Psoas muscle (tissue), 8 donors: ENCODE results near the gene KIAA1755. TPM values are rescaled to one million over a fixed set of nuclear protein-coding genes. Genes with fewer than 3 reads are reported as not detected.

Experiments used
- ATAC-seq, 4 donors: fragments of 200-7000 bp; cut with Tn5 transposase; one replicate each; pipeline ENCODE4 v1.9.1; 2020; ENCODE audit warnings: moderate library complexity in 3 of 4, mild to moderate bottlenecking in 2 of 4
- DNase-seq, 2 donors: peaks; one replicate each; pipeline ENCODE4 v3.0.0-alpha.2; 2020
- H3K27ac ChIP-seq: fragments of 200-600 bp; one replicate; pipeline ENCODE4 v1.8.0; 2022
- H3K27me3 ChIP-seq, 3 donors: fragments of 200-600 bp in 1 of 3; one replicate each; pipeline versions ENCODE4 v1.6.1 to v1.8.0; 2013 to 2022; ENCODE audit warnings: low read length in 2 of 3, mild to moderate bottlenecking in 2 of 3, moderate library complexity in 1 of 3; ENCODE audit not compliant: insufficient read depth in 3 of 3
- H3K36me3 ChIP-seq, 2 donors: fragments of 200-600 bp in 1 of 2; one replicate each; pipeline versions ENCODE4 v1.6.1 to v1.8.0; 2013 to 2022; ENCODE audit warnings: low read depth in 1 of 2, mild to moderate bottlenecking in 1 of 2, moderate library complexity in 1 of 2; ENCODE audit not compliant: insufficient read depth in 1 of 2
- H3K4me1 ChIP-seq: fragments of 200-600 bp; one replicate; pipeline ENCODE4 v1.8.0; 2022
- H3K4me3 ChIP-seq: fragments of 200-600 bp; one replicate; pipeline ENCODE4 v1.8.0; 2022; ENCODE audit warnings: mild to moderate bottlenecking
- H3K9me3 ChIP-seq: fragments of 200-600 bp; one replicate; pipeline ENCODE4 v1.8.0; 2022
- CTCF ChIP-seq: fragments of 200-600 bp; IDR thresholded peaks from one replicate; pipeline ENCODE4 v1.8.0; 2022; ENCODE audit warnings: antibody characterized with exemption
- WGBS, 3 donors: extraction: QIAGEN DNeasy Blood & Tissue Kit; methylation state at CpG; one replicate each; pipeline versions ENCODE4 v1.1.6 to v1.1.7; 2013; 5-methylcytosine and 5-hydroxymethylcytosine counted together
- intact Hi-C, 2 donors: fragments of 100-400 bp; cut with DNase I; formaldehyde crosslinking; loops; one replicate each; pipeline versions ENCODE4 v1.11.0 to v1.14.2; 2022
- polyA plus RNA-seq, 3 donors: library from polyadenylated mRNA; stranded (reverse); fragments of 200-250 nt; gene quantifications; one replicate each; pipeline ENCODE4 v1.2.3, GENCODE V29; 2013
- total RNA-seq, 4 donors: library from RNA; stranded (reverse); fragmentation: NEBNext Ultra II Directional in 2 of 4; extraction: Animal tissue kit (Norgen Biotek cat#: 25700) in 2 of 4; gene quantifications; one replicate each; pipeline versions ENCODE4 v1.2.1 to v1.2.4, GENCODE V29; 2021 to 2023
- donor health status: healthy with polysubstance abuse.
- donor health status: DM: no; HTN: no; CAD: no; lungs with moderate emphysema.
- donor health status: Bipolar disorder and iron deficiency.
- donor health status: healthy.
- donor health status: DM: yes; HTN: yes; CAD: no.
- donor health status: DM: no; HTN: no; CAD: no.
- donor health status: DM: no; HTN: no; CAD: no.
- donor health status: DM: yes; HTN: yes; CAD: no.

The KIAA1755 gene
- total and polyA plus RNA-seq, 7 donors, result 0.16 to 2.4 (median 0.29) TPM

GRCh38 chr20:38167851-38168760, 92.4 kb downstream of the KIAA1755 start:
- Histone ChIP-seq H3K27me3 (no peaks in the 10 kb centered on the region), H3K4me3 (no peak overlapping the region), H3K36me3 (no peaks in the 10 kb centered on the region), H3K4me1 (peaks cover 12% of the 10 kb centered on the region), H3K9me3 (no peaks in the 10 kb centered on the region), H3K27ac (peak overlapping the region; percentile 41)
- 38 to 53% (median 38%) methylated on average over 7 of the region's 7 CpGs for WGBS, 3 donors
- intact Hi-C loops, result loop anchor here in 1 of 2 donors (5.0 to 10.0 kb wide), 2 partner anchors 54 to 273 kb away; no protein-coding TSS in a partner anchor
- DNase-seq (peak; percentile 87 to 88), ATAC-seq (peak in 3 of 4 donors; percentile 28 to 76 (median 69))
- no peak for TF ChIP-seq CTCF

GRCh38 chr20:38167328-38167850, 93.1 kb downstream of the KIAA1755 start:
- H3K36me3 ChIP-seq, result no peaks in the 10 kb centered on the region
- ATAC-seq (no peak), DNase-seq (no peak)
- TF ChIP-seq CTCF, result no peak
- intact Hi-C loops, result loop anchor here in 1 of 2 donors (5.0 to 10.0 kb wide), 2 partner anchors 55 to 273 kb away; no protein-coding TSS in a partner anchor
- H3K4me3 ChIP-seq, result no peak overlapping the region
- peaks cover 12% of the 10 kb centered on the region for H3K4me1 ChIP-seq
- no peaks in the 10 kb centered on the region for H3K27me3 ChIP-seq
- H3K27ac ChIP-seq, result no peak overlapping the region
- WGBS, 3 donors, result 94 to 98% (median 96%) methylated on average over 8 of the region's 8 CpGs
- no peaks in the 10 kb centered on the region for H3K9me3 ChIP-seq

DNA sequence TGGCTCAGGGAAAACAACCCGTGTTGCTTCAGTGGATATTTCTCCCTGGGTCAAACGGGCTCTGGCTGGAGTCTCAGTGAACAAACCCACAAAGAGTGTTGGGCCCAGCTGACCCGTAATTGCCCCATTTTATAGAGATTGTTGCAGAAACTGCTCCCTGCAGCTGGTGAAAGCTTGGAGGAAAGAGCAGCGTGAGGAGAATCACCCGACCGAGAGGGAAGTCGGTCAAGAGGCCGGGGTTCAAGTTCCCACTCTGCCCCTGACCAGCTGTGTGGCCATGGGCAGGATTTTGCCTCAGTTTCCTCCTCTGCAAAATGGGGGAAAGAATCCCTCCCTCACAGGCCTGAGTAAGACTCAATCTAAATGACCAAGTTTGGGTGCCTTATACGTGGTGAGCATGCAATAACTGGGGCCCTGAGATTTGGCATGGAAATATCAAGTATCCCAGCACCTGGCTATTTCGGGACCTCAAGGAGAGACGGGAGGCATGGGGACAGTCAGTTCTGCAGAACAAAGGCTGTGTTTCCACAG, 93.8 kb downstream of the KIAA1755 start:
- intact Hi-C loops, result loop anchor here in 1 of 2 donors (5.0 to 10.0 kb wide), 2 partner anchors 56 to 272 kb away; no protein-coding TSS in a partner anchor
- Histone ChIP-seq H3K4me3 (no peak overlapping the region), H3K27me3 (no peaks in the 10 kb centered on the region), H3K9me3 (no peaks in the 10 kb centered on the region), H3K4me1 (peaks cover 12% of the 10 kb centered on the region), H3K36me3 (no peaks in the 10 kb centered on the region), H3K27ac (no peak overlapping the region)
- DNase-seq (no peak), ATAC-seq (no peak)
- WGBS, 3 donors, result 85 to 87% (median 86%) methylated on average over 11 of the region's 11 CpGs
- TF ChIP-seq CTCF, result no peak

- Histone ChIP-seq H3K36me3 (no peaks in the 10 kb centered on the region), H3K4me1 (peaks cover 12% of the 10 kb centered on the region), H3K27ac (no peak overlapping the region), H3K27me3 (no peaks in the 10 kb centered on the region), H3K4me3 (no peak overlapping the region), H3K9me3 (no peaks in the 10 kb centered on the region)
- 86 to 90% (median 87%) methylated on average over 11 of the region's 11 CpGs for WGBS, 3 donors
- DNase-seq (no peak), ATAC-seq (no peak)
- TF ChIP-seq CTCF, result no peak
- intact Hi-C loops, result loop anchor here (1.0 to 10.0 kb wide), 6 partner anchors 53 to 271 kb away; no protein-coding TSS in a partner anchor
Observed at GRCh38 chr20:38165966-38166702, 94.4 kb downstream of the KIAA1755 start.
